Stimulated activated CD8-positive, alpha-beta memory T cell treated with anti-CD3 and anti-CD28 coated beads, Interleukin-15, amount 100 ng/mL, for 48 hours (primary cell): Measurements from ENCODE around the gene AIPL1.

Experiments used
- DNase-seq, 2 donors: peaks; one replicate each; pipeline ENCODE4 v3.0.0-alpha.2; 2020; ENCODE audit warnings: low read depth in 2 of 2

AIPL1 gene

GRCh38 chr17:6465206-6466003 lies 30.5 kb upstream of the AIPL1 start:
- no peak for DNase-seq

GRCh38 chr17:6464446-6465041 lies 29.6 kb upstream of the AIPL1 start:
- no peak for DNase-seq

- no peak for DNase-seq
These were observed 28.9 kb upstream of the AIPL1 start for GRCh38 chr17:6463616-6464445.

GRCh38 chr17:6462692-6463091 lies 27.8 kb upstream of the AIPL1 start:
- DNase-seq: no peak

GRCh38 chr17:6461792-6462524 lies 27.0 kb upstream of the AIPL1 start:
- peak in 1 of 2 donors; percentile 14 for DNase-seq

GRCh38 chr17:6461246-6461645 lies 26.3 kb upstream of the AIPL1 start:
- no peak for DNase-seq

GRCh38 chr17:6460531-6461161 lies 25.7 kb upstream of the AIPL1 start:
- DNase-seq: no peak

GRCh38 chr17:6458460-6458950 lies 23.6 kb upstream of the AIPL1 start:
- DNase-seq: no peak

- DNase-seq: no peak
These were observed 23.0 kb upstream of the AIPL1 start for GRCh38 chr17:6457688-6458459.

GRCh38 chr17:6456914-6457687 lies 22.2 kb upstream of the AIPL1 start:
- no peak for DNase-seq

GRCh38 chr17:6456321-6456720 lies 21.4 kb upstream of the AIPL1 start:
- DNase-seq: no peak

- DNase-seq: no peak
These were observed 20.4 kb upstream of the AIPL1 start for GRCh38 chr17:6455321-6455705.

- no peak for DNase-seq
These were observed 19.8 kb upstream of the AIPL1 start for GRCh38 chr17:6454495-6455320.

GRCh38 chr17:6453279-6454024 lies 18.5 kb upstream of the AIPL1 start:
- no peak for DNase-seq

GRCh38 chr17:6452471-6453266 lies 17.7 kb upstream of the AIPL1 start:
- no peak for DNase-seq

- no peak for DNase-seq
These were observed 16.3 kb upstream of the AIPL1 start for GRCh38 chr17:6450926-6451832.
